T-helper 17 cell (primary cell): ENCODE data around the gene MYCBP2. TPM values are rescaled to one million over a fixed set of nuclear protein-coding genes. Genes with fewer than 3 reads are reported as not detected.
"Not testable (repeated sequence)": the region's sequence is repeated elsewhere in the genome, so short reads cannot be mapped to it uniquely, and the experiment has no call there.

Experiments
- ATAC-seq: fragments of 150-1000 bp; cut with Tn5 transposase; 2 replicates; pipeline ENCODE4 v1.10.0; 2021; ENCODE audit warnings: mild to moderate bottlenecking, moderate library complexity
- DNase-seq, 3 donors: peaks; one replicate each; pipeline versions ENCODE4 v3.0.0 to v3.0.0-alpha.2; 2020 to 2021
- H3K9me3 ChIP-seq: one replicate; pipeline ENCODE4 v1.7.0; 2013; ENCODE audit warnings: low read length, mild to moderate bottlenecking; ENCODE audit not compliant: control insufficient read depth, poor library complexity, severe bottlenecking
- H3K27ac Mint-ChIP-seq: one replicate; pipeline ENCODE4 v1.8.0; 2022; ENCODE audit warnings: mild to moderate bottlenecking, moderate library complexity, mixed read lengths
- H3K27me3 Mint-ChIP-seq: one replicate; pipeline ENCODE4 v1.8.0; 2022; ENCODE audit warnings: mixed read lengths
- H3K36me3 Mint-ChIP-seq: one replicate; pipeline ENCODE4 v1.8.0; 2022; ENCODE audit warnings: low read depth, mixed read lengths
- H3K4me1 Mint-ChIP-seq: one replicate; pipeline ENCODE4 v1.8.0; 2022; ENCODE audit warnings: mild to moderate bottlenecking, mixed read lengths
- H3K4me3 Mint-ChIP-seq: one replicate; pipeline ENCODE4 v1.8.0; 2022; ENCODE audit warnings: mild to moderate bottlenecking, moderate library complexity, mixed read lengths
- total RNA-seq, 4 donors: library from RNA in 2 of 4; stranded (reverse) in 2 of 4; gene quantifications; one replicate each; pipeline ENCODE4 v1.2.3 and lab custom pipeline; 2022 to 2026

The MYCBP2 gene
- total RNA-seq, 2 donors from 2014 or later: 146 to 160 TPM

GRCh38 chr13:77353995-77354394 lies 27.1 kb upstream of the MYCBP2 start:
- ATAC-seq: no peak
- DNase-seq: no peak
- Mint-ChIP-seq H3K27me3 (no peaks in the 10 kb centered on the region), H3K27ac (no peak overlapping the region), H3K4me3 (no peak overlapping the region), H3K4me1 (peaks cover 9% of the 10 kb centered on the region), H3K36me3 (no peaks in the 10 kb centered on the region)
- no peaks in the 10 kb centered on the region for H3K9me3 ChIP-seq

- DNase-seq: no peak
- H3K4me1 Mint-ChIP-seq: peaks cover 11% of the 10 kb centered on the region
- no peaks in the 10 kb centered on the region for H3K27me3 Mint-ChIP-seq
- H3K4me3 Mint-ChIP-seq: no peak overlapping the region
- no peaks in the 10 kb centered on the region for H3K9me3 ChIP-seq
- no peaks in the 10 kb centered on the region for H3K36me3 Mint-ChIP-seq
- no peak overlapping the region for H3K27ac Mint-ChIP-seq
- ATAC-seq: no peak
These were observed 24.4 kb upstream of the MYCBP2 start for GRCh38 chr13:77351315-77351714.

GRCh38 chr13:77350811-77351210 lies 23.9 kb upstream of the MYCBP2 start:
- H3K27me3 Mint-ChIP-seq: no peaks in the 10 kb centered on the region
- ATAC-seq (no peak), DNase-seq (no peak)
- H3K4me1 Mint-ChIP-seq: peaks cover 11% of the 10 kb centered on the region
- no peaks in the 10 kb centered on the region for H3K36me3 Mint-ChIP-seq
- H3K4me3 Mint-ChIP-seq: no peak overlapping the region
- H3K9me3 ChIP-seq: no peaks in the 10 kb centered on the region
- no peak overlapping the region for H3K27ac Mint-ChIP-seq

- peaks cover 14% of the 10 kb centered on the region for H3K4me1 Mint-ChIP-seq
- H3K27ac Mint-ChIP-seq: no peak overlapping the region
- no peaks in the 10 kb centered on the region for H3K9me3 ChIP-seq
- DNase-seq (no peak), ATAC-seq (no peak)
- no peaks in the 10 kb centered on the region for H3K36me3 Mint-ChIP-seq
- no peaks in the 10 kb centered on the region for H3K27me3 Mint-ChIP-seq
- no peak overlapping the region for H3K4me3 Mint-ChIP-seq
These were observed 22.5 kb upstream of the MYCBP2 start for GRCh38 chr13:77349365-77349764.

GRCh38 chr13:77347351-77347750 lies 20.5 kb upstream of the MYCBP2 start:
- H3K27me3 Mint-ChIP-seq, H3K9me3 ChIP-seq, H3K4me1 Mint-ChIP-seq, H3K27ac Mint-ChIP-seq, ATAC-seq, H3K4me3 Mint-ChIP-seq, H3K36me3 Mint-ChIP-seq, DNase-seq: not testable (repeated sequence)

GRCh38 chr13:77345150-77345780 lies 18.4 kb upstream of the MYCBP2 start:
- H3K4me1 Mint-ChIP-seq: peaks cover 7% of the 10 kb centered on the region
- DNase-seq: no peak
- ATAC-seq: peak; percentile 44
- peak overlapping the region; percentile 55 for H3K4me3 Mint-ChIP-seq
- no peaks in the 10 kb centered on the region for H3K36me3 Mint-ChIP-seq
- H3K27ac Mint-ChIP-seq: peak overlapping the region; percentile 27
- H3K27me3 Mint-ChIP-seq: no peaks in the 10 kb centered on the region
- no peaks in the 10 kb centered on the region for H3K9me3 ChIP-seq

- H3K27ac Mint-ChIP-seq: no peak overlapping the region
- H3K4me3 Mint-ChIP-seq: no peak overlapping the region
- DNase-seq (no peak), ATAC-seq (no peak)
- no peaks in the 10 kb centered on the region for H3K36me3 Mint-ChIP-seq
- no peaks in the 10 kb centered on the region for H3K27me3 Mint-ChIP-seq
- H3K4me1 Mint-ChIP-seq: peaks cover 7% of the 10 kb centered on the region
- H3K9me3 ChIP-seq: no peaks in the 10 kb centered on the region
These were observed 16.9 kb upstream of the MYCBP2 start for GRCh38 chr13:77343841-77344240.

GRCh38 chr13:77339408-77339807 lies 12.5 kb upstream of the MYCBP2 start:
- Mint-ChIP-seq H3K27me3 (no peaks in the 10 kb centered on the region), H3K27ac (no peak overlapping the region), H3K36me3 (no peaks in the 10 kb centered on the region), H3K4me1 (peaks cover 3% of the 10 kb centered on the region), H3K4me3 (no peak overlapping the region)
- DNase-seq: no peak
- no peaks in the 10 kb centered on the region for H3K9me3 ChIP-seq
- ATAC-seq: peak; percentile 53

GRCh38 chr13:77338961-77339401 lies 12.1 kb upstream of the MYCBP2 start:
- no peaks in the 10 kb centered on the region for H3K27me3 Mint-ChIP-seq
- no peak overlapping the region for H3K27ac Mint-ChIP-seq
- H3K36me3 Mint-ChIP-seq: no peaks in the 10 kb centered on the region
- DNase-seq (no peak), ATAC-seq (peak; percentile 60)
- no peaks in the 10 kb centered on the region for H3K9me3 ChIP-seq
- H3K4me1 Mint-ChIP-seq: peaks cover 3% of the 10 kb centered on the region
- H3K4me3 Mint-ChIP-seq: peak overlapping the region; percentile 52

- no peaks in the 10 kb centered on the region for H3K36me3 Mint-ChIP-seq
- H3K4me1 Mint-ChIP-seq: peaks cover 3% of the 10 kb centered on the region
- DNase-seq (no peak), ATAC-seq (no peak)
- H3K27me3 Mint-ChIP-seq: no peaks in the 10 kb centered on the region
- no peak overlapping the region for H3K4me3 Mint-ChIP-seq
- no peak overlapping the region for H3K27ac Mint-ChIP-seq
- H3K9me3 ChIP-seq: no peaks in the 10 kb centered on the region
These were observed 11.4 kb upstream of the MYCBP2 start for GRCh38 chr13:77338329-77338728.

- H3K9me3 ChIP-seq: no peaks in the 10 kb centered on the region
- no peak overlapping the region for H3K4me3 Mint-ChIP-seq
- no peak for ATAC-seq
- DNase-seq: no peak
- H3K36me3 Mint-ChIP-seq: no peaks in the 10 kb centered on the region
- no peak overlapping the region for H3K27ac Mint-ChIP-seq
- peaks cover 3% of the 10 kb centered on the region for H3K4me1 Mint-ChIP-seq
- H3K27me3 Mint-ChIP-seq: no peaks in the 10 kb centered on the region
These were observed 10.3 kb upstream of the MYCBP2 start for GRCh38 chr13:77337159-77337558.

- H3K4me3 Mint-ChIP-seq: no peak overlapping the region
- H3K4me1 Mint-ChIP-seq: peaks cover 11% of the 10 kb centered on the region
- no peaks in the 10 kb centered on the region for H3K36me3 Mint-ChIP-seq
- no peak for ATAC-seq
- no peaks in the 10 kb centered on the region for H3K9me3 ChIP-seq
- no peak for DNase-seq
- no peak overlapping the region for H3K27ac Mint-ChIP-seq
- no peaks in the 10 kb centered on the region for H3K27me3 Mint-ChIP-seq
These were observed 8.6 kb upstream of the MYCBP2 start for GRCh38 chr13:77335543-77335942.

- no peaks in the 10 kb centered on the region for H3K9me3 ChIP-seq
- DNase-seq (no peak), ATAC-seq (no peak)
- Mint-ChIP-seq H3K27ac (no peak overlapping the region), H3K4me1 (peaks cover 20% of the 10 kb centered on the region), H3K27me3 (no peaks in the 10 kb centered on the region), H3K36me3 (no peaks in the 10 kb centered on the region), H3K4me3 (no peak overlapping the region)
These were observed 6.7 kb upstream of the MYCBP2 start for GRCh38 chr13:77333594-77333993.

GRCh38 chr13:77331421-77331820 lies 4.5 kb upstream of the MYCBP2 start:
- H3K27me3 Mint-ChIP-seq: no peaks in the 10 kb centered on the region
- peaks cover 2% of the 10 kb centered on the region for H3K36me3 Mint-ChIP-seq
- H3K4me1 Mint-ChIP-seq: peaks cover 28% of the 10 kb centered on the region
- H3K4me3 Mint-ChIP-seq: no peak overlapping the region
- H3K9me3 ChIP-seq: no peaks in the 10 kb centered on the region
- DNase-seq: no peak
- ATAC-seq: no peak
- peak overlapping the region; percentile 56 for H3K27ac Mint-ChIP-seq
